ENCODE measurements around the gene SUSD3. TPM values are rescaled to one million over a fixed set of nuclear protein-coding genes. Genes with fewer than 3 reads are reported as not detected.

SUSD3 gene
- total RNA-seq, result 1.3 TPM

DNA sequence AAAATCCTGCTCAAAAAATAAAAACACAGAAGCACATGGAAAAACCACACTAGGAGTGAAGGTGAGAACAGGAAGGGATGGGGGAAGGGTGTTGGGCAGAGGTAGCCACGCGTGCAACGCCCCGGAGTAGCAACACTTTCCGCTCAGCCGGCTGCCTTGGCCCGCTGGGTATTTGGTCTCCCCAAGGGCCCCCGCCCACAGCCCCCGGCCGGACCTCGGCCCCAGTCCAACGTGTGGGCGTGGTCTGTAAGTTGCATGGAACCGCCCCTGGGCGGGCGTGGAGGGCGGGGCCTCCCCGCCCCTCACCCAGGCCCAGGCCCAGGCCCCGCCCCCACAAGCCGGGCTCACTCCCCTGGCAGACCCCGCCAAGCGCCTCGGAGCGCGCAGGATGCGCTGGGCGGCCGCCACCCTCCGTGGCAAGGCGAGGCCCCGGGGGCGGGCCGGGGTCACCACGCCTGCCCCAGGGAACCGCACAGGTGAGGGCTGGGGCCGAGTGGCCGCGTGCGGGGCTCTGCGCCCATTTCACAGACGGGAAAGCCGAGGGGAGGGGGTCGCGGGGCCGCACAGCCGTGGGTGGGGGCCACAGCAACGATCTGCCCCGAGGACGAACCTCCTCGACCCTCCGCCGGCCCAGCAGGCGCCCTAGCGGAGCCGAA is at the start of gene SUSD3:
Gene SUSD3, plus strand, starts transcription at position 347 of the 656 bp plus-strand sequence. Its CDS starts 42 bp downstream, at position 389.

GRCh38 chr9:93096131-93096802 is 37.8 kb downstream of the SUSD3 start, which contains the start of gene CARD19:
TSS of gene CARD19 (plus strand) at chr9:93096217. CDS start at chr9:93096346, 129 bp downstream.

GRCh38 chr9:93134015-93134739 is 75.7 kb downstream of the SUSD3 start, which contains the start of gene NINJ1:
TSS of gene NINJ1 (minus strand) at chr9:93134251. CDS start at chr9:93134217, 34 bp downstream.

Other genes starting within 250 kb of the SUSD3 start
- 85.4 TPM for gene ZNF484, start 180.7 kb upstream of the SUSD3 start, total RNA-seq
- 32.2 TPM for gene FGD3, start 111.2 kb upstream of the SUSD3 start, total RNA-seq
- gene CARD19, start 37.5 kb downstream of the SUSD3 start, total RNA-seq, result 17.5 TPM
- 7.8 TPM for gene NINJ1, start 75.5 kb downstream of the SUSD3 start, total RNA-seq
- 86.1 TPM for gene WNK2, start 125.4 kb downstream of the SUSD3 start, total RNA-seq